HG03175 (cell line): ENCODE results near the gene PRKD2.
"Not testable (repeated sequence)": the region's sequence is repeated elsewhere in the genome, so short reads cannot be mapped to it uniquely, and the experiment has no call there.

Experiments
- ATAC-seq: cut with Tn5 transposase; IDR thresholded peaks from one replicate; pipeline ENCODE4 v1.9.1; 2021; ENCODE audit warnings: mild to moderate bottlenecking, moderate library complexity; ENCODE audit not compliant: unreplicated experiment

The PRKD2 gene

GRCh38 chr19:46712768-46713338 is 4.1 kb downstream of the PRKD2 start:
- not testable (repeated sequence) for ATAC-seq

GRCh38 chr19:46710687-46711086 is 6.2 kb downstream of the PRKD2 start:
- ATAC-seq: no peak

- ATAC-seq: no peak
Observed at GRCh38 chr19:46704379-46705076, 12.4 kb downstream of the PRKD2 start.

DNA sequence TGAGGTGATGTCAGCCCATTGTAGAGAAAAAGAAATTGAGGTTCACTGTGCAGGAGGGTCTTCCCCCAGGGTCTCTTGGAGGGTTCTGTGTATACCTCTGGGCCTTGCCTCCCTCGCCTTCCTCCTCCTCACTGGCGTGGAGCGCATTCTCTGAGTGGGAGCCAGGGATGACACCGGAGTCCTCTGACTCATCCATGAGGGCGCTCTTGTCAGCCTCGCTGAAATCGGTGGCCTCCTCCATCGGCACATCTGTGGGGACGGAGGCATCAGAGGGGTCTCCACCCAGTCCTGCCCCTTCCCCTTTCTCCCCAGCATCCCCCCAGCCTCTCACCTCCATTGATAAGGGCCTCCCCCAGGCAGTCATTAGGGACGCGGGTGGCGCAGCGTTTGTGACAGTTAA is 16.2 kb downstream of the PRKD2 start:
- no peak for ATAC-seq

GRCh38 chr19:46698395-46699321 is 18.3 kb downstream of the PRKD2 start:
- no peak for ATAC-seq

DNA sequence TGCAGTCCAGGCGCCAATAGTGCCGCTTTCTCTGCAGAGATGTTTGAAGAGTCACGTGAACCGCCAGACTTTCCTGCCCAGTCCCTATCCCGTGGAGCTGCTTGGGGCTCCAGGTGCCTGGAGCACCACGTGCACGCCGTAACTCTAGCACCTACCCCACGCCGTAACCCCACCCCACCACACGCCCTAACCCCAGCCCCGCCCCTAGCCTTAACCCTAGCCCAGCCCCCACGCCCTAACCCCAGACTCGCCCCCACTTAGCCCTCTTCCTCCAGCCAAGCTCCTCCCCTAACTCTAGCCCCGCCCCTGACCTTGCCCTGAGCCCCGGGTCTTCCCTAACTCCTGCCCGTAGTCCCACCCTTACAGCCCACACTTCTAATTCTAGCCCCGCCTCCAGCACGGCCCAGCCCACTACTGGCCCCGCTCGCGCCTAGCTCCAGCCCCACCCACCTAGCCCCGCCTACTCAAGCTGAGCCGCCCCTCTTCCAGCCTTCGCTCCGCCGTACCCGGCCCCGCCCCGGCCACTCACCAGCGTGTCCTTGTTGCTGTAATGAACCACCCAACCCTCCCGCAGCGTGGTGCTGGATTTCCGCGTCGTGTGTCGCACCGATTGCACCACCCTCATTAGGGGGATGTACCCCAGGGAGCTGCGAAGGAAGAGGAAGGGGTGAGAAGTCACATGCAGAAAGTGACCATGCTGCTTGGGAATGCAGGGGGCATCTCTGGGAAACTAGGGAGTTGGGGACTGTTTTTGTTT is 19.5 kb downstream of the PRKD2 start:
- ATAC-seq: no peak

GRCh38 chr19:46696866-46697203 is 20.1 kb downstream of the PRKD2 start:
- ATAC-seq: no peak

GRCh38 chr19:46696052-46696451 is 20.9 kb downstream of the PRKD2 start:
- no peak for ATAC-seq

DNA sequence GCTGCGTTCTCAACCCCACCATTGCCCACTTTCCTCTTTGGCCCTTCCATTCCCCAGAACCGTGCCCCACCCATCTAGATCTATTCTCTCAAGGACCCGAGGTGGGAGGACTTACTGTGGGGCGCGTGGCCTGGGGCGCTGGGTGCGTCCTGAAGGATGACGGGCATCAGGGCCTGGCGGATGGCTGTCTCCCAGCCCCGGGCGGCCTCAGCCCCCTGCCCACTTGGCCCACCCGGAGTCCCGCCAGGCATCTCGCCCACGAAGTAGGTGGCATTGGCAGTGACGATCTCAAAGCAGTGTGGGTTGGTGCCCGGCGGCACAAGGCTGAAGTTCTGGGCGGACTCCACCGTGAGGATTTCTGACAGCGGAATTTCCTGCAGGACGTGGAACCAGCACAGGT is 23.2 kb downstream of the PRKD2 start:
- no peak for ATAC-seq

DNA sequence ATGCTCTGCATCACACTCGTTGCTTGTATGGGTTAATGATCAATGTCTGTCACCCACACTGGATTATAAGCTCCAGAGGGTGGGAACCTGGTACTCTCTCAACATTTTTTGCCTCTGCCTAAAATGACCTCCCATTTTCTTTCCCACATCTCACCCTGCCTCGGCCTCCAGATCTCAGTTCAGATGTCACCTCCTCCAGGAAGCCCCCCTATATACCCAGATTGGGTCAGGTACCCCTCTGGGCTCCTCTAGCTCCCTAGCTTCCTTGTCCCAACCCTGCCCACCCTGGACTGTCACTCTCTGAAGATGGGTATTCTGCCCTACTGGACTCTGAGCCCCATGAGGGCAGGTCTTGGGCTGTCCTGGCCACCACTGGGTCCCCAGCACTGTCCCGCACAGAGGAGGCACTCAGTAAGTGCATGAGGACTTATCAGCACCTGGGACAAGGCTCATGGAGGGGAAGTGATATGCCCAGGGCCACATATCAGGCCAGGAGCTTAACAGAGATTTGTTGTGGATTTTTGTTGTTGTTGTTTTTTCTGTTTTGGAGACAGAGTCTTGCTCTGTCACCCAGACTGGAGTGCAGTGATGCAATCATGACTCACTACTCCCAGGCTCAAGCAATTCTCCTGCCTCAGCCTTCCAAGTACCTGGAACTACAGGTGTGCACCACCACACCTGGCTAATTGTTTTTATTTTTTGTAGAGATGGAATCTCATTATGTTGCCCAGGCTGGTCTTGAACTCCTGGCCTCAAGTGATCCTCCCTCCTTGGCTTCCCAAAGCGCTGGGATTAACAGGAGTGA is 23.8 kb downstream of the PRKD2 start:
- no peak for ATAC-seq

DNA sequence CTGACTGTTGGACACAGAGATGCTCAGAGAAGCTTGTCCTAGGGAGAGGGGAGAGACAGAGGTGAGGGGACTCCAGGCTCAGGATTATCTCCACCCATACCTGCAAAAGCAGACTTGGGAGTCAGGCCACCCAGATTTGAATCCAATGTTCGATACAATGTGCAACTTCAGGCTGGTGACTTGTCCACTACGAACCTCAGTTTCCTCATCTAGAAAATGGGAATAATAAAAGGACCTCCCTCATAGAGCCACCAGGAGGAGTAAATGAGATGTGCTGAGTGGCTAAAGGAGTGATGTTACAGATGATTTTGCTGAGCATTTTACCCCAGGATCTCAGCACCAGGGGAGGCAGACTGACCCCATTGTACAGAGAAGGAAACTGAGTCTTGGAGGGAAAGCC is 25.0 kb downstream of the PRKD2 start:
- ATAC-seq: no peak

DNA sequence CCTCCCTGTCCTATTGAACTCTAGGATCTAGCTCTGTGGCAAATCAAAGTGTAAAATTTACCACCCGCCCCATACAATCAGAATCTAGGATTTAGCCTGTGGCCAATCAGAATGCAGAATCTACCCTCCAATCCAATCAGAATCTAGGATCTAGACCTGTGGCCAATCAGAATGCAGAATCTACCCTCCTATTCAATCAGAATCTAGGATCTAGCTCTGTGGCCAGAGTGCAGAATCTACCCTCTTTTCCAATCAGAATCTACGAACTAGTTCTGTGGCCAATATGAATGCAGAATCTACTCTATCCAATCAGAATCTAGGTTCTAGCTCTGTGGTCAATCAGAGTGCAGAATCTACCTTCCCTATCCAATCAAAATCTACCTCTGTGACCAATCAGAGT is 25.8 kb downstream of the PRKD2 start:
- no peak for ATAC-seq

- no peak for ATAC-seq
Observed at GRCh38 chr19:46689358-46689757, 27.6 kb downstream of the PRKD2 start.

GRCh38 chr19:46687438-46688145 is 29.3 kb downstream of the PRKD2 start:
- no peak for ATAC-seq

- no peak for ATAC-seq
Observed at GRCh38 chr19:46685189-46685588, 31.7 kb downstream of the PRKD2 start.

DNA sequence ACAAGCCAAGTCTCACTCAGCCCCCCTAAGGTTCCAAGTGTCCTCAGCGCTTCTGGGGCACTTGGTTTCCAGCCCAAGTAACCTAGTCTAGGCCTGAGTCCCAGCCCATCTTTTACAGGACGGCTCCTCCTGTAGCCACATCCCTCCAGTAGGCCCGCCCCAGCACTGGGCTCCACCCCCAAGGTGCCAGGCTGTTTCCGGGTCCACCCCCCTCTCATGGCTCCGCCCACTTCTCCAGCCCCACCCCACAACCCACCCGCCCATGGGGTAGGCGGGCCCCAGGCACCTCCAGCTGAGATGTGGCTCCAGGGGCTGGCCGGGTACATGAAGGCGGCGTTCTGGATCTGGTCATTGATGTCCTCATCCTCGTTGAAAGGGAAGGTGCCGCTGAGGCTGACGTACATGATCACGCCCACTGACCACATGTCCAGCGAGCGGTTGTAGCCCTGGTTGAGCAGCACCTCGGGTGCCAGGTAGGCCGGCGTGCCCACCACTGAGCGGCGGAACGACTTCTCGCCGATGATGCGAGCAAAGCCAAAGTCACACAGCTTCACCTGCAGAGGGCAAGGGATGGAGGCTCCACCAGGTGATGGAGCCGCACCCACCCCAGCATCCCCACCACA is 38.7 kb downstream of the PRKD2 start:
- no peak for ATAC-seq

- ATAC-seq: no peak
Observed at GRCh38 chr19:46674416-46675178, 42.3 kb downstream of the PRKD2 start.

DNA sequence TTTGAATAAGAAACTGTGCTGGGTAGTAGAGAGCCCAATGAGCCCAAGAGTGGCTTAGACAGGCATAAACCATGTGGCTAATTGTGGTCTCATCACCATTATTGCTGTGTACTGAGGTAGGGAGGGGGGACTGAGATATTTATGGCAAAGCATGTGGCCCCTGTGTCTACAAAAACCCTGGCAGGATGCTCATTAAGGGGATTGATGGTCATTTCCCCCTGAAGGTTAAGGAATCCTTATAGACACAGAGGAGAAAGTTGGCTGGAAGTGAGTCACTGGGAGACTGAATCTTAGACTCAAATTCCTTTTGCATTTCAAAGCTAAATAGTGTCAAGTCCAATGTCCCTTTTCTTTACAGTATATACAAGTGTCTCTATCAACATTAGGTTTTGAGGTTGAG is 46.1 kb downstream of the PRKD2 start:
- ATAC-seq: no peak

DNA sequence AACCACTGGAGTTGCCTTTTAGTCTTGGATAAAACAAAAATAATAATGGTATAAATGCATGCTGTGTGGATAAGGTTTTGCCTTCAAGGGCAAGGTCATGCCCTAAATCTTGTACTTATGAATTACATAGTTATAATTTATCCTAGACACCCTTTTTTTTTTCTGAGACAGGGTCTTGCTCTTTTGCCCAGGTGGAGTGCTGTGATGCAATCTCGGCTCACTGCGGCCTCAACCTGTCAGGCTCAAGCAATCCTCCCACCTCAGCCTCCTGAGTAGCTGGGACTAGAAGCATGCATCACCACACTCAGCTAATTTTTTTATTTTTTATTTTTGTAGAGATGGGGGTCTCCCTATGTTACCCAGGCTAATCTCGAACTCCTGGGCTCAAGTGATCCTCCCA is 48.3 kb downstream of the PRKD2 start:
- no peak for ATAC-seq
